DLD1 (cell line): ENCODE measurements around the gene PDE1A.

Experiments used
- in situ Hi-C: cut with HindIII; loops from 2 replicates; pipeline ENCODE4 v1.10.0; 2017; ENCODE audit warnings: low sequenced_read_pairs

Gene PDE1A

DNA sequence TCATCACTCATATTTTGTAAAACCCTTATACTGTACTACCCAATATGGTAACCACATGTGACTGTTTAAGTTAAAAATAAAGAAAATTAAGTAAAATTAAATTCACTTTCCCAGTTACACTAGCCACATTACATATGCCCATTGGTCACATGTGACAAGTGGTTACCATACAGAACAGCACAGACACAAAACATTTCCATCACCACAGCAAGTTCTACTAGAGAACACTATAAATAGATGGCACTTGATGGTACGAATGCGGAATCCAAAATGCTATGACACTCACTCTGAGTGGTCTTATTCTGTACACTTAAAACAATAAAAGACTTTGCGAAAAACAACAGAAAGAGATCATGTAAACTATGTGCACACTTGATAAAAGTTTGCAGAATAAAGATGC, 202.2 kb downstream of the PDE1A start:
- in situ Hi-C loops = no loop called here

- in situ Hi-C loops = no loop called here
Measured at GRCh38 chr2:182220998-182221397, 205.8 kb downstream of the PDE1A start.

- in situ Hi-C loops = no loop called here
Measured at GRCh38 chr2:182220335-182220734, 206.5 kb downstream of the PDE1A start.

GRCh38 chr2:182210669-182211068, 216.2 kb downstream of the PDE1A start:
- in situ Hi-C loops = no loop called here

DNA sequence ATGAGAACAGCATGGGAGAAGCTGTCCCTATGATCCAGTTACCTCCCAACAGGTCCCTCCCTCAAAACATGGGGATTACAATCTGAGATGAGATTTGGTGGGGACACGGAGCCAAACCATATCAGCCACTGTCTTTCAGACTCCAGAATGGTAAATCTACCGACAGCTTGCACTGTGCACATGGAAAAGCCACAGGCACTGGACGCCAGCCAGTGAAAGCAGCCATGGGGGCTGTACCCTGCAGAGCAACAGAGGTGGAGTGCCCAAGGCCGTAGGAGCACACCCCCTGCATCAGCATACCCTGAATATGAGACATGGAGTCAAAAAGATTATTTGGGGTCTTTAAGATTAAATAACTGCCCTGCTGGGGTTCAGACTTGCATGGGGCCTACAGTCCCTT, 218.4 kb downstream of the PDE1A start:
- in situ Hi-C loops = no loop called here

DNA sequence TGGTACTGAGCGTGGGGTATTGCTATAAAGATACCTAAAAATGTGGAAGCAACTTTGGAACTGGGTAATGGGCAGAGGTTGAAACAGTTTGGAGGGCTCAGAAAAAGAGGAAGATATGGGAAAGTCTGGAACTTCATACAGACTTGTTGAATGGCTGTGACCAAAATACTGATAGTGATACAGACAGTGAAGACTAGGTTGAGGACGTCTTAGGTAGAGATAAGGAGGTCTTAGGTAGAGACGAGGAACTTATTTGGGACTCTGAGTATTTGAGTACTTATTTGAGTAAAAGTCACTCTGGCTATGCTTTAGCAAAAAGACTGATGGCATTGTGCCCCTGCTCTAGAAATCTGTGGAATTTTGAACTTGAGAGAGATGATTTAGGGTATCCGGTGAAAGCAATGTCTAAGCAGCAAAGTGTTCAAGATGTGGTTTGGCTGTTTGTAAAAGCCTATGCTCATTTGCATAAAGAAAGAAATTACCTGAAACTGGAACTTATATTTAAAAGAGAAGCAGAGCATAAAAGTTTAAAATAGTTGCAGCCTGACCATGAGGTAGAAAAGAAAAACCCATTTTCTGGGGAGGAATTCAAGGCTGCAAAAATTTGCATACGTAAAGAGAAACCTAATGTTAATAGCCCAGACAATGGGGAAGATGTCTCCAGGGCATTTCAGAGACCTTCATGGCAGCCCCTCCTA, 219.6 kb downstream of the PDE1A start:
- in situ Hi-C loops = no loop called here

DNA sequence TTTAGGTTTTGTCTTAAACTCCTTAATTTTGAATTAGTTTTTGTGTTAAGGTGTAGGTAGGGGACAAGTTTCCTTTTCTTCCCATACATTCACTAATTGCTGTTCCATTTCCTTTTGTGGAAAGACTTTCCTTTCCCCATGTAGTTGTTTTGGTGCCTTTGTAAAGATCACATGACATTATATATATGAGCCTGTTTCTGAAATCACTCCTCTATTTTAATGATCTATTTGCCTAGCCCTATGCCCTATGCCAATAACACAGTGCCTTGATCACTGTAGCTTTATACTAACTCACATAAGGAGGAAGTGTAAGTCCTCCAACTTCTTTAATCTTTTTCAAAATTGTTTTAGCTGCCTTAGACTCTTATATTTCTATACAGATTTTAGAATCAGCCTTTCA, 229.3 kb downstream of the PDE1A start:
- in situ Hi-C loops = no loop called here

DNA sequence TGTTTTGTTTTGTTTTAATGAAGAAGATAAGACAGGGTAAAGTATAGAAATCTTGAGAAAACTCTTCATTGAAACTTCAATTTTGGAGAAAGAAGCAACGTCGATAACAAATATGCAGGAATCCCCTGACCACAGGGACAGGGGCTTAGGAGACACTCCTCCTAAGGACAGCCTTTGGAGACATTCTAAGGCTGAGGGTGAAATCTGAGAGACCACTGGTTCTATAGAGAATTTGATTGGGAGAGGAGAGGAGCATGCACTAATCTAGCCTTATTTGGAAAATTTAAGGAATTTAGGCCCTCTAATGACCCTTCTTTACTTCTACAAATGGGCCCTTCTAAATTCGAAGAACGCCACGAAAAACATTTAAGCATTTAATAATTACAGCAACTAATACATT, 233.5 kb downstream of the PDE1A start:
- in situ Hi-C loops = no loop called here

GRCh38 chr2:182191061-182191460, 235.8 kb downstream of the PDE1A start:
- in situ Hi-C loops = no loop called here

- in situ Hi-C loops = no loop called here
Measured at GRCh38 chr2:182187130-182187529, 239.7 kb downstream of the PDE1A start.

DNA sequence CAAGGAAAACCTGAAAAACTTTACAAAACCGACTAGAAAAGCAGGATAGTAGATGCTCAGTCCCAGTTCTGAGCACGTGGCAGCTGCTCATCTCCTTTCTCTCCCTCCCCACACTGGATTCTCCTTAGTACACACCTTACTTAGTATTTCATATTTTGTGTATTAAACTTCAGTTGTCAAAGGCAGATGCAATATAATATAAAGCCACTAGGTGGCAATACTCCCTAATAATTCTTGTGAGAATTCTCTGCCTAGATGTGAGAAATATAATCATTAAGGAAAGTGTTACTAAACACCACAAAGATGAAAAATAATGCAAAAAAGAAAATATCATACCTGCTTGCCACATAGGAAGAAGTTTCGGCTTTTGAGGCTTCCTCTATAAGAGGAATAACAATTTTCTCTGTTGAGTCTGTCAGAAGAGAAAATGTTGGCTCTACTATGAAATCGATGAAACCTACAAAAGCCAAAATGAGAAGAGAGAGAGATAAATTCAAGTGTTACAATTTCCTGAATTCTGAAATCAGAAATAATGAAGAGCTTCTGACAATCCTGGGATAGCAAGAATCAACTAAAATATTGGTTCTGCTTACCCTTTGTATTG, 240.6 kb downstream of the PDE1A start:
- in situ Hi-C loops = no loop called here

GRCh38 chr2:182182436-182182835, 244.4 kb downstream of the PDE1A start:
- in situ Hi-C loops = no loop called here

GRCh38 chr2:182181381-182181780, 245.5 kb downstream of the PDE1A start:
- in situ Hi-C loops = no loop called here

GRCh38 chr2:182179176-182179575, 247.7 kb downstream of the PDE1A start:
- in situ Hi-C loops = no loop called here

DNA sequence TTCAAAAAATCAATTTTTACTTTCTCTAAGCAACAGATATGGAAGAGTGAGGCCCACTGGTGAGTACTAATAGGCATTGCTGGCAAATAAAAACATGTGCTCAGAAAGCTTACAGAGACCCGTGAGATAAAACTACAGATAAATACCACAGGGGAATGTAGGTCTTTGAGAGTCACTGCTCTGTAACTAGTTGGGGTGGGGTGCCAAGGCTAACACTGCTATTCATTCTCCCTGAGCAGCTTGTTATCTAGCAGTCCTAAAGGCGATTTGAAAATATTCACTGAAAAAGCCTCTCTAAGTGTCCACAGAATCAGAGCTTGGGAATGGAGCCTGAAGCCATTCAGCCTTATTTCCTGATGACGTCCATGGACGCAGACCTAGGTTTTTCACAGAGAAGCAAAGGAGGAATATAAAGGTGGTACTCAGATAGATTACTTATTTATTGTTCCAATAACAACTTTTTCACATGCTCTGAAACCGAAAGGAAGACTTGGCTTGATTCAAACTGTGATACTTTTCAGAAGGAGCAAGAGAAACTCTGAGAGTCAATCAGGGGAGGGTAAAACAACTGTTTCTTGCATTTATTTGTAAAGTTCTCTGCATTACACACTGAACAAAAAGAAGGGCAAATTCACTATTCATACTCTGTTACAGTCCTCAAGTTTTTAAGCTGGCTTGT, 252.8 kb downstream of the PDE1A start:
- in situ Hi-C loops = no loop called here

DNA sequence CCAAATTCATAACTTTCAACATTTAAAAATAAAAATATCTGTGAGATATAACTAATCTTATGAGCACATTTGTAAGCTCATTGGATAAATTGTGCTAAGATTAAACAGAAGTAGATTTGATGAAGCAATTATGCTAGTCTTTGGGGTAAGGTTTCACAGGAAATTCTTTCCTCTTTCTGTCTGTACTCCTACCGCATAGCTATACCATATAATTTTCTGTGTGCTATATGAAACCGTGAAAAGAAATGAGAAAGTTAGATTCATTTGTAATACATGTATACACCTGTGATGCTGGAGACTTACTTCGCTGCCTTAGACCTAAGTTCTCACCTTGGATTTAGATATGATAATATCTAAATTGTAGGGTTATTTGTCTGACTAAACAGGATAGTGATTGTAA, 256.5 kb downstream of the PDE1A start:
- in situ Hi-C loops = no loop called here

DNA sequence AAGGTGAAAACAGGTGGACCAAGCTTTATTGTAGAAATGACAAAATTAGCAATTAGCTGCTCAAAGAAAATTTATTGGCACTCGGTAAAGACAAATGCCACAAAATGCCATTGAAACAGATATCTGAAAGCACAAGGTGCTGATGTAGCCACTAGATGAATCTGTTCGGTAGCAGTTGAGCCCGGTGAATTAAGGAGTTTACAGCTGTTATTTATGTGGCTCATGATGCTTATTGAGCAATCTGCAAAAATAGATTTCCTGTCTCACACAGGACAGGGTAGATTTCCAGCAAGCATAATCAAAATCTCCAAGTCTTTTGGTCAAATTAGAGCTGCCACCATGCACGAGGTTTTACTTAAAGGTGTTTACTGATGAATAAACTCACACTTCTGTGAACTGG, 259.0 kb downstream of the PDE1A start:
- in situ Hi-C loops = no loop called here

DNA sequence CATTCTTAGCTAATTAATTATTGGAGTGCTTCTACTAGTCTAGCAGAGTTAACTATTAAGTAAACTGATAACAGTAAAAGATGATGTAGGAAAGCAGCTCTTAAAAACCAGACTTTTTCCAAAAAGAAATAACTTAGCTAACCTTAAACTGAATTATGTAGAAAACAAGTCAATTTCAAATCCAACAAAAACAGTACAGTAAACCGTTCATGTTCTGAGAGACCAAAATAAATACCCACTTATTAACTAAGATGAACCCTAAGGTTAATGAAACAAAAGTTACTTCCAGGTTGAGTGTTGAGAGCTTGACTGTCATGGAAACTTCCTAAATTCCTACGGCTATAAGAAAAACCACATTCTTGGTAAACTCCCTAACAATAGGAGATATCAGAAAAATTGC, 260.0 kb downstream of the PDE1A start:
- in situ Hi-C loops = no loop called here

- in situ Hi-C loops = no loop called here
Measured at GRCh38 chr2:182166406-182166805, 260.4 kb downstream of the PDE1A start.

DNA sequence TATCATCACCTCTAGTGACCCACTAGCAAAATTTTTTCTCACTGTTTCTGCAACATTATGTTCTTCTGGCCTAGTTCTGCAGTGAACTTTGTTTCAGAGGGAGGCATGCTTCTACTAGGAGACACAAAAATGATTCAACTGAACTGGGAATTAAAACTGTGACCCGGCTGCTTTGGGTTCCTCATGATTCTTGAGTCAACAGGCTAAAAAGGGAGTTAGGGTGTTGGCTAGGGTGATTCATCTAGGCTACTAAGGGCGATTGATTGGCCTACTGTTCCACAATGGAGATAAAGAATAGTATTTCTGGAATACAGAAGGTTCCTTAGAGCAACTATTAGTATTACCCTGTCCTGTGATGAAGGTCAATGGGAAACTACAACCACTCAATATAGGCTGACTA, 261.6 kb downstream of the PDE1A start:
- in situ Hi-C loops = no loop called here

DNA sequence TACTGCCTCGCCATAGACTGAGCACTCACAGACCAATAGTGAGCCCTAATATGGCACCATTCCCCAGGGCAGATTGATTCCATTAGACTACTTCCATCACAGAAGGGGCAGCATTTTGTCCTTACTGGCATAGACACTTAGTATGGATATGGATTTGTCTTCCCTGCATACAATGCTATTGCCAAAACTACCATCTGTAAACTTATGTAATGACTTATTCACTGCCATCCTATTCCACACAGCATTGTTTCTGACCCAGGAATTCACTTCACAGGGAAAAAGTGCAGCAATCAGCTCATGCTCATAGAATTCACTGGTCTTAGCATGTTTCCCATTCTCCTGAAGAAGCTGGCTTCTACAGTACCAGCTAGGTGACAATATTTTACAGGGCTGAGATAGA, 262.1 kb downstream of the PDE1A start:
- in situ Hi-C loops = no loop called here

- in situ Hi-C loops = no loop called here
Measured at GRCh38 chr2:182163878-182164277, 263.0 kb downstream of the PDE1A start.
